A673 (cell line): Measurements from ENCODE around the gene CPN2.

Experiments
- CTCF ChIP-seq: fragments of 300-800, 200-600 bp; sonication (generic); conservative IDR thresholded peaks from 2 replicates; pipeline ENCODE4 v1.5.1; 2017; ENCODE audit warnings: low read depth, mild to moderate bottlenecking, antibody characterized with exemption, low read length, moderate library complexity, mixed read lengths
- EZH2 ChIP-seq: fragments of 200-600 bp; sonication (generic); IDR thresholded peaks from 2 replicates; pipeline ENCODE4 v1.6.1; 2017; ENCODE audit warnings: borderline replicate concordance, low read depth, mild to moderate bottlenecking, mixed read lengths, antibody characterized with exemption, low read length; ENCODE audit not compliant: poor library complexity, severe bottlenecking

- TF ChIP-seq CTCF (no peak), EZH2 (no peak)
These were observed 47.4 kb downstream of the CPN2 start for GRCh38 chr3:194303749-194304148.
